SU-DHL-6 (cell line): Measurements from ENCODE around the gene LIPH.

Experiments used
- EZH2phosphoT487 ChIP-seq: fragments of 200-600 bp; sonication (generic), shearing (Covaris generic); conservative IDR thresholded peaks from 2 replicates; pipeline ENCODE4 v1.6.1; 2018; ENCODE audit warnings: mild to moderate bottlenecking, antibody characterized with exemption, low read length, moderate library complexity, mixed read lengths
- TF ChIP-seq, protein P1 (sequence below): fragments of 200-600 bp; sonication (generic); IDR thresholded peaks from one replicate; pipeline ENCODE4 v1.5.1; 2017; ENCODE audit warnings: antibody characterized with exemption, mild to moderate bottlenecking, low read length, moderate library complexity; ENCODE audit not compliant: insufficient read depth, poor library complexity, severe bottlenecking

DNA sequence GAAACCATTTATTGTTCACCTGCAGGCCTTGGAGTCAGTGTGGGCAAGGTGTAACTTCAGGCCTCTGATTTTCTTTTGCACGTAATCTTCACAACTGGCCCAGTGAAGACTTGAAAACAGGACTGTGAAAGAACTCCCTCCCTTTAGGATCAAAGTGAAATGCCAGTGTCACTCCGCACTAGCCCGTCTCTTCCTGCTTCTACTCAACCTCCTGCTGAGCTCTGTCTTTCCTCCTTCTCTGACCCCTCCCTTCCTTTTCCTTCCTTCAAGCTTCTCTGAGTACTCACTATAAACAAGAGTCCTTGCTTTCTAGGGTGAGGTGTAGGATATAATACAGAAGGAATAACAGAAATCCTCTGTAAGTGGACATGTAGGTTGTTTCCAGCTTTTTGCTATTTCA is 82.1 kb downstream of the LIPH start:
- TF ChIP-seq, protein P1, sequence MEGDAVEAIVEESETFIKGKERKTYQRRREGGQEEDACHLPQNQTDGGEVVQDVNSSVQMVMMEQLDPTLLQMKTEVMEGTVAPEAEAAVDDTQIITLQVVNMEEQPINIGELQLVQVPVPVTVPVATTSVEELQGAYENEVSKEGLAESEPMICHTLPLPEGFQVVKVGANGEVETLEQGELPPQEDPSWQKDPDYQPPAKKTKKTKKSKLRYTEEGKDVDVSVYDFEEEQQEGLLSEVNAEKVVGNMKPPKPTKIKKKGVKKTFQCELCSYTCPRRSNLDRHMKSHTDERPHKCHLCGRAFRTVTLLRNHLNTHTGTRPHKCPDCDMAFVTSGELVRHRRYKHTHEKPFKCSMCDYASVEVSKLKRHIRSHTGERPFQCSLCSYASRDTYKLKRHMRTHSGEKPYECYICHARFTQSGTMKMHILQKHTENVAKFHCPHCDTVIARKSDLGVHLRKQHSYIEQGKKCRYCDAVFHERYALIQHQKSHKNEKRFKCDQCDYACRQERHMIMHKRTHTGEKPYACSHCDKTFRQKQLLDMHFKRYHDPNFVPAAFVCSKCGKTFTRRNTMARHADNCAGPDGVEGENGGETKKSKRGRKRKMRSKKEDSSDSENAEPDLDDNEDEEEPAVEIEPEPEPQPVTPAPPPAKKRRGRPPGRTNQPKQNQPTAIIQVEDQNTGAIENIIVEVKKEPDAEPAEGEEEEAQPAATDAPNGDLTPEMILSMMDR = no peak
- TF ChIP-seq EZH2phosphoT487 = no peak
